COLO668 (cell line): ENCODE measurements around the gene P2RX1.

Experiments
- DNase-seq: peaks from one replicate; lab custom pipeline; 2025; ENCODE audit not compliant: unreplicated experiment; lab: John Stamatoyannopoulos, UW

P2RX1 gene

GRCh38 chr17:3907483-3908216, 8.6 kb downstream of the P2RX1 start:
- peak; percentile 13 for DNase-seq

DNA sequence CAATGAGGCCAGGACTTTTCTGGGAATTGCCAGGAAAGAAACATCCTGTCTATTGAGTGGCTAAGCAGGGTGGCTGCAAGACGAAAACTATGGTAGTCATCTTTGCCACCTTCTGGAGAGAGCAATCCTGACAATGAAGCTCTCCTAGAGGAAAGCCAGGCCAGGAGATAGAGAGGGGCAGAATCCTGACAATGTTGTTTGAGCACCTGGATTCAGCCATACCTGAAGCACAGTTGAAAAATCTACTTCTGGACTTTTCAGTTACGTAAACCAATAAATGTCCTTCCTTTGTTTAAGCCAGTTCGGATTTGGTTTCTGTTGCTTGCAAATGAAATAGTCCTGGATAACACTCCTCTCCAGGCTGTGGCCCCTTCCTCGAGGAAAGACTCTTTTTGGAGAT, 9.4 kb downstream of the P2RX1 start:
- no peak for DNase-seq

GRCh38 chr17:3905017-3905520, 11.2 kb downstream of the P2RX1 start:
- DNase-seq: no peak

DNA sequence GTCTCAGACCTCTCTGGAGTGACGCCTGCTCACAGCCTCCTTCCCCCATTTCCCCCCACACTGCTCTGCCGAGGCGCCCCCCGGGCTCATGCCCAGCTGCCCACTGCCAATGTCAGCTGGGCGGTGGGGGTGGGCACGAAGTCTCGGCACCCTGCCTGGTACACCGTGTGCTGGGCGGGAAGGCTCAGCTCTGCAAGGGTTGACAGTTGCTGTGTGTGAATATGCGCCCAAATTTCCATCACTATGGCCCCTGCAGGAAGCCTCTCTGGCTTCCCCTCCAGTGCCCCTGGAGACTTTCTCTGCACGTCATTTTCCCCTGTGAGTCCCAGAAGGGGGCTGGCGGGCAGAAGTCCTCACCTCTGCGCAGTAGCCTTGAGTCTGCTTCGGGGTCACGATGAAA, 11.8 kb downstream of the P2RX1 start:
- DNase-seq: no peak

DNA sequence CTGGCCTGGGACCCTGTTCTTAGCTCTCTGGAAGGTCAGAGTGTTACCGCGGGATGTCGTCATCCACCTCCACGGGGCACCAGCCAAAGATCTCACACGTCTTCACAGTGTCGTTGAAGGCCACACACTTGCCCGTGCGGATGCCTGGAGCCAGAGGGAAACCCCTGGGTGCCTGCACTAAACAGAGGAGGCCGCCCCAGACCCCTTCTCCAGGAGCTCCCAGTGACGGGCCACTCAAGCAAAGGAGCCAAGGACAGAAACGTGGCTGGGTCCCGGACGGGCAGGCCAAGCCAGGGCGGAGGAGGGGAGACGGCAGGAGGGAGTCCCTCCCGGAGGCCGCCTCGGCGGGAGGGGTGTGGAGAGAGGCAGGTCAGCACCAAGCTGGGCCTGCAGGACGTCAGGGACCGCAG, 12.4 kb downstream of the P2RX1 start:
- no peak for DNase-seq

- DNase-seq: no peak
Observed at GRCh38 chr17:3903051-3903825, 13.0 kb downstream of the P2RX1 start.

- no peak for DNase-seq
Observed at GRCh38 chr17:3900646-3901045, 15.6 kb downstream of the P2RX1 start.

- DNase-seq: no peak
Observed at GRCh38 chr17:3897731-3898130, 18.5 kb downstream of the P2RX1 start.

- DNase-seq: no peak
Observed at GRCh38 chr17:3896968-3897235, 19.4 kb downstream of the P2RX1 start.

DNA sequence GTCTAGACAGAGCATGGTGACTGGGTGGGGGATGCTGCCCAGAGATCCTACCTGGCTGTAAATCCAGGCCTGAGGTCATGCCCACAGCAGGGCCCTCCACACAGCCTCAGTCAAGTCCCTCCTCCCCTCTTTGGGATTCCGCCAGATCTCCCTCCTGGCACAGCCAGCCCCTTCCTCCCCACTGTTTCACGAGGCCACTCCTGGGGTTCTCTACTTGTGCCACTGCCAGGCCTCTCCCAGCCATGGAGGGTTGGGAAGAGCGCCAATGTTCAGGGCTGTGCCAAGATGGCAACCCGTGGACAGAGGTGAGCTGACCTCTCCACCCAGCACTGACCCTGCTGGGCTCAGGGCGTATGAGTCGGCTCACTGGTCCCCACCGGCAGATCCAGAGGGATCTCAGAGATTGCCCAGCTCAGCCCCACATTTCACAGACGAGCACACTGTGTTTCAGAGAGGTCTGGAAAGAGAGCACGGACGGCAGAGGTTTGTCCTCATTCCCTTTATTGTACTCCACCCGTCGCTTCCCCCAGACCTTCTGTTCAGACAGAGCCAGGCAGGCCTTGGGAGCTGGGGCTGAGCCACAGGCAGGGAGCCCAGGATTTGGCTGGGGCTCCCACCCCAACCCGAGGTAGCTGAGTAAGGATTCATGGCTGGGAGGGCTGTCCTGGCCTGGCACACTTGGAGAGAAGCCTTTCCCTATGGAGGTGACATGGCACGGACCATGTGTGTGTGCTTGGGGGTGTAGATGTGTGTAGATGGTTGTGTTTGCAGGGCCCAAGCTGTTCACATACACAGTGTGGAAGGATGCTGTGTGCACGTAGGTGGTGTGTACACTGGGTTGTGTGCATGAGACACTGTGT, 19.9 kb downstream of the P2RX1 start:
- no peak for DNase-seq

- no peak for DNase-seq
Observed at GRCh38 chr17:3895354-3895753, 20.9 kb downstream of the P2RX1 start.

- no peak for DNase-seq
Observed at GRCh38 chr17:3894911-3895343, 21.3 kb downstream of the P2RX1 start.

- peak; percentile 3 for DNase-seq
Observed at GRCh38 chr17:3894188-3894587, 22.1 kb downstream of the P2RX1 start.

- peak; percentile 24 for DNase-seq
Observed at GRCh38 chr17:3893720-3894116, 22.5 kb downstream of the P2RX1 start.

GRCh38 chr17:3893003-3893719, 23.1 kb downstream of the P2RX1 start, which contains the start of gene CAMKK1:
Gene CAMKK1, minus strand, starts transcription at chr17:3893053. Its CDS starts 7,366 bp downstream, at chr17:3885687.
- DNase-seq: peak; percentile 91

DNA sequence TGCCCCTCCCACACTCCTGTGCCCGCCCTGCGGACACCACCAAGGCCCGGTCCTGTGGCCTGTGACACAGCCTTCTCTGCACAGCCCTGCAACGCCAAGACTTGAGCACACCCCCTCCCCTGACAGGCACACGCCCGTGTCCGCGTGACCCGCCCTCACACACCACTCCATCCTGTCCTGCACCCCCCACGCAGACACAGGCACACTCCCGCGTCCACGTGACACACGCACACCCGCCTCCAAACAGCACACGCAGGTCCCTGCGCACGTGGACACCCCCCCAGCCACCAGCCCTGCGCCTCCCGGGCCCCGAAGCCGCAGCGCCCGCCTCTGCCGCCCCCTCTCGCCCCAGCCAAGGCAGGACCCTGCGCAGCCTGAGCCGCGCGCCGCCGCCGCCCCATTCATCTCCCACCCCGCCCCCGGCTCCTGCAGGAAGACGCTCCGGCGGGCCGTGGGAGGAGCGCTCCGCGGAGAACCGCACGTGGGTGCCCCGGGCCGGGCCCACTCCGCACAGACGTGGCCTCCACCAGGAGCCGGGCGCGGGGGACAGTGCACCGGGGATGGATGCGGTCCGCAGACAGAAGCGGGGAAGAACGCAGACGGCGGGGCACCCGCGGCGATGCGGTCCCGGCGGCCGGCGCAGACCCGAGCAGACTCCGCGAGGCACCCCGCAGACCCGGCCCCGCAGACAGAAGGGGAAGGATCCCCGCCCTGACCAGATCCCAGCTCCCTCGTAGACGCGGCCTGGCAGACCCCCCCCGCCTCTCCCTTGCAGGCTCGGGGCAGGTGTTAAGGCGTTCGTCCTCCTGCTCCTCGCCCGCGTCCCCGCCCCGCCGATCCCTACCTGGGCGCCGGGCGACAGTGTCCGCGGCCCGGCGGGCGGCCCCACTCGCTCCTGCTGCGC, 23.9 kb downstream of the P2RX1 start:
- peak; percentile 70 for DNase-seq

DNA sequence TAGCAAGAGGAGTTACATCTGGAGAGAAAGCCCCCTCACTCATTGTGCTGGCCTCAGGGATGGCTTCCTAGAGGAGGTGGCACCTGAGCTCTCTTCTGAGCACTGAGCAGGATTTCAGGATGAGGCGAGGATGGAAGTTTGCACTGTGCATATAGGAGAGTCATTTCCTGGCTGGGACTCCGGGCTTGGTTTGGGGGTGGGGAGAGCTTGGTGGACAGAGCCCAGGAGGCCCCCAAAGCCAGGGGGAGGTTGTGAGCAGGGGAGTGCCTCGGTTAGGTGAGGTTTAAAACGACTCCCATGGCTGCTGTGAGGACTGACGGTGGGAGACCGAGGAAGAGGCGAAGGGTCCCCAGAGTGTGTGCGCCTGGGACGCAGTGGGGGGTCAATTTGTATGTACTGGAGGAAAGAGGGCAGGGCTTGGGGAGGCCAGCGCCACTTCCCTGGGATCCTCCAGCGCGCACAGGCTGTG, 24.6 kb downstream of the P2RX1 start:
- no peak for DNase-seq

GRCh38 chr17:3890878-3891219, 25.4 kb downstream of the P2RX1 start:
- DNase-seq: peak; percentile 33

- DNase-seq: peak; percentile 91
Observed at GRCh38 chr17:3890082-3890877, 26.0 kb downstream of the P2RX1 start.
